Myocyte (in vitro differentiated cells): ENCODE measurements around the gene NEK5. TPM values are rescaled to one million over a fixed set of nuclear protein-coding genes. Genes with fewer than 3 reads are reported as not detected.
"Not testable (repeated sequence)": the region's sequence is repeated elsewhere in the genome, so short reads cannot be mapped to it uniquely, and the experiment has no call there.

Experiments used
- DNase-seq: peaks from one replicate; pipeline ENCODE4 v3.0.0-alpha.2; 2012; ENCODE audit warnings: low read depth
- polyA plus RNA-seq: library from polyadenylated mRNA; unstranded; fragments of >200 nt; gene quantifications from one replicate; pipeline ENCODE4 v1.2.1, GENCODE V29; 2012; ENCODE audit warnings: missing spikeins
- total RNA-seq: library from RNA; depleted of rRNA; stranded (reverse); fragments of >200 nt; gene quantifications from 2 replicates; pipeline ENCODE4 v1.2.3, GENCODE V29; 2014

Gene NEK5
- total RNA-seq, result 0.16 TPM in 1 of 2 replicates, not detected in the other
- 0.19 TPM for polyA plus RNA-seq

DNA sequence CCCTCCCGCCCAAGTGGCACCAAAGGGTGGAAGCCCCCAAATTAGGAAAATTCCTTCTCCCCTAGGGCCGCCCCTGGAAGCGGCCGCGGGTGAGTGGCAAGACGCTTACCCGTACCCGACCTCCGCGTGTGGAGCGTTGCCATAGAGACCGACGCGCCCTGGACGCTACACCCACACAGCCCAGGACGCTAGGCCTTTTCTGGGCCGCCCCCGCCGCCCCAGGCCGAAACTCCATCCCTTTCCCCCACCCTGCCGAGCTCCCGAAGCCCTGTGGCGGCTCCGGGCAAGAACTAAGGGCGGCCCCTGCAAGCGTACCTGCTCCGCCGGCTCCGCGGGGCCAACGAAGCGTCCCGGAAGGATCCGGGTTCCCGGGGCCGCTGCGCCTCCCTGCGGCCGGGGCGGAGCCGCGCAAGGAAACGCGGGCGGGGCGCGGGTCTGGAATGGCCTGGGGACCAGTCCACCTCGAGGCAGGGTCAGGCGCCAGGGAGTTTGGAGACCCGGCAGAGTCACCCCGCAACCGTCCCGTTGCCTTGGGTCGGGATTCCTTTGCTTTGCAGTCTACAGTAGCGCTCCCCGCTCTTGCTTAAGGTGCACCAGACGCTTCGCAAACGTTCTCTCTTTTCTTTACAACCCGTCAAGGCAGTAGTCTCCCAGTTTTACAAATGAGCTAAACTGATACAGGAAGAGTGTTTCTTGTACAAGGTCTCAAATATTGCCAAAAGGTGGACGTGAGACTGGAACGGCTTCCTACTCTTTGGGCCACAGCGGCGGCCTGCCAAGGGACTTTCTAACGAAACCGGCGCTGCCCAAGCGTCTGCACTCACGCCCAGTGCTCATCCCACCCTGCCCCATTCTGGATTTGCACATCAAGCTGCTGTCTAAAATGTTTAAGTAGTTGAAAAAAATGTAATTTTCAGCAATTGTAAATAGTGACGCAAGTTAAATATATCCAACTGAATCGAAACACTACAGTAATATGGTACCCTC, at the start of gene NEK5:
Gene NEK5 (minus strand): TSS at position 360 of the 987 bp plus-strand sequence. CDS start 1,591 bp downstream, outside the sequence.
- DNase-seq, result peak; percentile 64

DNA sequence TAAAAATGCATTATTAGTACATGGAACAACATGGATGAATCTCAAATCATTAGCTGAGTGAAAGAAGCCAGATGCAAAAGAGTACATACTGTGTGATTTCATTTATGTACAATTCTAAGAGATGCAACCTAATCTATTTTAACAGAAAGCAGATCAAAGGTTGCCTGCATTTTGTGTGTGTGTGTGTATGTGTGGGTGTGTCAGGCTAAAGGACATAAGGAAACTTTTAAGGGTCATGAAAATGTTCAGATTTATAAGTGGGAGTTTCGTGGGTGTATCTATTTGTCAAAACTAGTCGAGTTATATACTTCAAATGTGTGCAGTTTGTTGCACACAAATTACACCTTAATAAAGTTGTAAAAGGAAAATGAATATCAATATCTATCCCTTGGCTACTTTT, 48.4 kb upstream of the NEK5 start:
- no peak for DNase-seq

- peak; percentile 76 for DNase-seq
These were observed 45.1 kb upstream of the NEK5 start for GRCh38 chr13:52173970-52174369.

DNA sequence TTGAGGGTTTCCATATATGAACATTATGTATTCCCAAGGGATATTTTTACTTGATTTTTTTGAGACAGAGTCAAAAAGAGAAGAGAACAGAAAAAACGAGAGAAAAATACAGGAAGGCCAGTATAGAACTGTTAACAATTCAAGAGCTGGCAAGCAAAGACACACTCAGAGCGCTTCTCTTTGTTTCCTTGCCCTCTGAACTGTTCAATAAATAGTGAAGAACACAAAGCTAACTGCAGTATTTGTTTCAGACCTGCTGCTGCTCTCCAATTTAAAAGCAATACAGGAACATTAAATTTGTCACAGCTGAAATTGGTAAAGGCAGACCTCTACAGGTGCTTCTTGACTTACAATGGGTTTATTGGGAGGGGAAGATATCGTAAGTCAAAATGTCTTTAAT, 44.5 kb upstream of the NEK5 start:
- DNase-seq, result no peak

- not testable (repeated sequence) for DNase-seq
These were observed 42.8 kb upstream of the NEK5 start for GRCh38 chr13:52171686-52172085.

DNA sequence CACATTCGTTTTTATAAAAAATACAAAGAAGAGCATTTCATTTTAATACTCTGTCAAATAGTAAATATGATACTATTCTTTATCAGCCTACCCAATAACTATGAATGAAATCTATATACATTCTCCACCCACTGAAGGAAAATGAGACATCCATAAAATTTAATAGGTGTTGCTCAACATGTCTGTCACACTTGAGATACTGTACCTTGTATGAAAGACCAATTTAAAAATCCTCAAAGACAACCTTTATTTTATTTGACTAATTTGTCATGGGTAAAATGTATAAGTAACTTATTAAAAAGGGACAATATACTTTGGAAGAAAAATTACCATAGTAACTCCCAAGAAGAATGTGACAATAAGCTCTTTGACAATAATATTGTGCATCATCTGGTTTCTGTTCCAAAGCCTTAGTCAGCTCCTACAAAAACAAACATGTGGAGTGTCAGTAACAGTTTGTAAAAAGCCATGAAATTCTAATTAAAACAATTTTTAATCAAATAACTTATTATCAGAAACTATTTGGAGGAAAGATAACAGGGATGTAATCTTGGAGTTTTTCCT, 42.0 kb upstream of the NEK5 start:
- DNase-seq, result not testable (repeated sequence)

GRCh38 chr13:52169839-52170238, 41.0 kb upstream of the NEK5 start:
- no peak for DNase-seq

- no peak for DNase-seq
These were observed 36.5 kb upstream of the NEK5 start for GRCh38 chr13:52165411-52165810.

GRCh38 chr13:52164989-52165388, 36.1 kb upstream of the NEK5 start:
- no peak for DNase-seq

- DNase-seq, result not testable (repeated sequence)
These were observed 35.0 kb upstream of the NEK5 start for GRCh38 chr13:52163878-52164277.

DNA sequence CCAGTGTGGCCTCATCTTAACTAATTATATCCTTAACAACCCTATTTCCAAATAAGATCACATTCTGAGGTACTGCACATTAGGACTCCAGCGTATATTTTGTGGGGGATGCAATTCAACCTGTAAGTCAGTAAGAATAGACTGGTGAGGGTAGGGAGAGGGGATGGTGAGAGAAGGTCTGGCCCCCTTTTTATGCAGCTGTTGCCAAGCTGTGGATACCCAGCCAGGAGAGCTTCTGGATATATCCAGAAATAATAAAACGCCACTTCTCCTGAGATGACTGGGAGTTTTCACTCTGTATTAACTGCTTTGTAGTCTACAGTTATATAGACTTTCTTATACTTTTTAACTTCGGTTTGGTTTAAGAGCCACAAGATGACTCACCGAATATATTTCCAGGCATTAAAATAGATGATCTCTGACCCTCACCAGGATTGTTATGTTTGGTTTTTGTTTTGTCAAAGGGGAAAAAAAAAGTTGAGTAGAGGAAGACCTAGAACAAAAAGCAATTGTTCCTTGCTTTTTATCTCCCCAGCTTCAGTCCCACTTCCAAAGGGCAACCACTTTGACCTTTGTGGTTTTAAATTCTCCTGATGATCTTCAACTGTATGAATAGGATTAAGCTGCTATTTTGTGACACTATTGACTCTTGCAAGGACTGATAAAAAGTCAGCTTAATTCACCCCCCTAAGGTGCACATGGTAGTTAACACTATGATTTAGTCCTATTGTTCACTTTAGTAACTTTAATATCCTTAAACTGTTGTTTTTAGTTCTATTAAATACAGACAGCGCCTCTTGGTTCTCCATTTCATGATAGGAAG, 33.6 kb upstream of the NEK5 start:
- peak; percentile 56 for DNase-seq

GRCh38 chr13:52161181-52161646, 32.3 kb upstream of the NEK5 start:
- DNase-seq, result no peak

DNA sequence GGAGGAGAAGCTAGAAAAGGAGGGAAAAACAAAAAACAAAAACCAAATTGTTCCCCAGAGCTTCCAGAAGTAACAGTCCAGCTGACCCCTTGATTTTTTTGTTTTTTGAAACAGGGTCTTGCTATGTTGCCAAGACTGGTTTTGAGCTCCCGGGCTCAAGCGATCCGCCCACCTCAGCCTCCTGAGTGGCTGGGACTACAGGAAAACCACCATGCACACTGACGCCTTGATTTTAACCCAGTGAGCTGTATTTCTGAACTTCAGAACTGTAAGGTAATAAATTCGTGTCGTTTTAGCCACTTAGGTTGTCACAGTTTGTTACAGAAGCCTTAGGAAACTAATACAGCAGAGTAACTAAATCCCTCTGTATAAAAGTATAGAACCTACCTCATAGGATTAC, 31.6 kb upstream of the NEK5 start:
- DNase-seq, result no peak

DNA sequence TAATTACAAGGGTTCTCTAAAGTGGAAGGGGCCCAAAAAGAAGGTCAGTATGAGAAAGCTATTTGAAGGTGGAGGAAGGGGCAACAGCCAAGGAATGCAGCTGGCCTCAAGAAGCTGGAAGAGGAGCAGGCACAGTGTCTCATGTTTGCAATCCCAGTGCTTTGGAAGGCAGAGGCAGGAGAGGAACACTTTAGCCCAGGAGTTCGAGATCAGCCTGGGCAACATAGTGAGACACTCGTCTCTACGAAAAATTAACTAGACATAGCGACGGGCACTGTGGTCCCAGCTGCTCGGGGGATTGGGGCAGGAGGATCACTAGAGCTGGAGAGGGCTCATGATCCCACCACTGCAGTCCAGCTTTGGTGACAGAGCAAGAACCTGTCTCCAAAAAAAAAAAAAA, 31.2 kb upstream of the NEK5 start:
- DNase-seq, result no peak

DNA sequence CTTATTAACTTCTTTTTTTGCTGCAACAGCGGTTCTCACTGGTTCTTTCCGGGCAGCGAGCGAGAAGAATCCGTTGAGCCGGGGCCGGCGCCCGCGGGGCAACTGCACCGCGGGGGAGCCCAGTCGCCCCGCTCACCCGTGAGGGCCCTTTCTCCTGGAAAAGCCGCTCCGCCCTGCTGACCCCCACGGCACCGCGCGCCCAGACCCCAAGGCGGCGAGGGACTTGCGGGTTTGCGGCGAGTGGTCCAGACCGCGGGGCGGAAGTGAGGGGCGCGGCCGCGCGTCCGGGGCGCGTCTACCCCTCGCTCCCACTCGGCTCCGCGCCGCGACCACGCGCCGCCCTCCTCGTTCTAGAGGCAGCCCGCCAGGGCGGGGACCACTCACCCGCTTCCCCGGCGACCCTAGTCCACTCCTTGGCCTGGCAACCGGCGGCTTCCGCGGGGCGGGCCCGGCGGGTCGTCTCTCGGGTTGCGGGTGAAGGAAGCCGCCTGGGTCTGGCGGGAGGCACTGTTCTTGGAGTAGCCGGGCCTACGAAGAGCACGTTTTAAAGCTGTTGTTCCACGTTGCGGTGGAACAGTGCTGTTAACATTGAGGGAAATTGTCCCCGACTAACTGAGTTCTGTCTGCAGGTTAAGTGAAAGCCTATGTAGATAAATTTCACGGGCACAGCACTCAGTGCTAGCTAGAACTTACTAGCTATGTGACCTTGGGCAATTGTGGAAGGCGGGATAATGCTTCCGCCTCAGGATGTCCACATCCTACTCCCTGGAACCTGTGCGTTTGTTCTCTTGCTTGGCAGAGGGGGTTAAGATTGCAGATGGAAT, 30.5 kb upstream of the NEK5 start, which contains the start of gene NEK3:
Gene NEK3 (minus strand): TSS at position 439 of the 824 bp plus-strand sequence. CDS start 3,406 bp downstream, outside the sequence.
- peak; percentile 77 for DNase-seq

GRCh38 chr13:52158629-52159158, 29.8 kb upstream of the NEK5 start:
- peak; percentile 66 for DNase-seq

- DNase-seq, result no peak
These were observed 27.9 kb upstream of the NEK5 start for GRCh38 chr13:52156724-52157261.

DNA sequence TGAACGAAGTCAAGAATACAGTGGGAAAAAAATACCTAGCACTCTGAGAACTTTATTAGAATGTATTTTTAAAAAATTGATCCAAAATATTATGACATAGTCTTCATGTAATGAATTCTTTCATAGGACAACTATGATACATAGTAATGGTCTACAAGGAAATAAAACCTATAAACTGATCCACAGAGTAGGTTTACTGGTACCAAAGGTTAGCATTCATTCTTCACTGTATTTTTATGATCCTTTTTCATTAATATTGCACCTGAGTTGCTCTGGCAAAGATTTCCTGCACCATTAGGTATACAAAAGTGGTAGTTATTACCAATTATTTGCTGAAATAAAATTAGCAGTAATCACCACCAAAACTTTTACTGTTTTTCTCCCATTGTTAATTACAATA, 26.3 kb upstream of the NEK5 start:
- DNase-seq, result no peak

DNA sequence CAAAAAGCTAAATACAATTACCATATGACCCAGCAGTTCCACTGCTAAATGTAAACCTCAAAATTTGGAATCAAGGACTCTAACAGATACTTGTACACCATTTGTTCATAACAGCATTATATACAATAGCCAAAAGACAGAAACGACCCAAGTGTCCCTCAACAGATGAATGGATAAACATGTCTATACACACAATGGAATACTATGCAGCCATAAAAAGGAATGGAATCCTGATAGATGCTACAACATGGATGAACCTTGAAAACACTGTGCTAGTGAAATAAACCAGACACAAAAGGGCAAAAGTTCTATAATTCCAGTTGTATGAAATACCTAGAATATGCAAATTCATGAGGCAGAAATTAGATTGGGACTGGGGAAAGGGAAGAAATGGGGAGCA, 18.4 kb upstream of the NEK5 start:
- no peak for DNase-seq

DNA sequence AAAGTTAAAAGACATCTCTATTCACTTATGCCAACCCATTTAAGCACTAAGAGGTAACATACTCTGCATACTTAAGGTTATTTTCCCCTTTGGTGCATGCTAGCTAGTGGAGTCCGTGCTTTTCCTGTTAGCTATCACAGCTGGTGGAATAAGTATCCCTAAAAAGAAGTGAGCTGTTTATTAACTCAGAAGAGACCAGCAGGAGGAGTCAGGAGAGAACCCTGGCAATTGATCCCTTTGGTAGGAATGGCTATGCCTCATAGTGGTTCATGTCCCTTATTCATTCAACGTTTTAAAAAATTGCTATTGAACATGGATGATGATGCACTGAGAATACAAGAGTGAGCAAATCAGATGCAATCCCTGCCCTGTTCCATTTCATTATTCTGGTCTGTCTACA, 12.4 kb upstream of the NEK5 start:
- DNase-seq, result peak; percentile 52
